ENCODE measurements around the gene GATA5. TPM values are rescaled to one million over a fixed set of nuclear protein-coding genes. Genes with fewer than 3 reads are reported as not detected.

The GATA5 gene
- total and polyA plus RNA-seq, 7 experiments from 2014 or later = not detected

- no peak overlapping the region for H3K4me3 ChIP-seq (ENCODE audit: low read length)
- no peaks in the 10 kb centered on the region for H3K9me3 ChIP-seq (ENCODE audit: control insufficient read depth in 2 of 3, low read length in 3 of 3)
- Mint-ChIP-seq H3K36me3 (no peaks in the 10 kb centered on the region), H3K27ac (no peak overlapping the region), H3K9me3 (peaks cover 0 to 2% (median 0%) of the 10 kb centered on the region in 11 donors), H3K4me1 (no peaks in the 10 kb centered on the region), H3K4me3 (no peak overlapping the region), H3K27me3 (peaks cover 0 to 16% (median 0%) of the 10 kb centered on the region in 5 donors)
- H3K4me1 ChIP-seq (ENCODE audit: control insufficient read depth in 2 of 2, insufficient read depth in 2 of 2, low read length in 2 of 2) = no peaks in the 10 kb centered on the region
- DNase-seq = no peak
- no peaks in the 10 kb centered on the region for H3K27me3 ChIP-seq (ENCODE audit: control insufficient read depth in 2 of 2, insufficient read depth in 2 of 2, low read length in 2 of 2)
- no peak overlapping the region for H3K27ac ChIP-seq (ENCODE audit: low read depth, low read length)
- CTCF ChIA-PET = no interaction called here
- ATAC-seq = no peak
- intact Hi-C loops (cut with micrococcal nuclease) = no loop called here
- POLR2A ChIA-PET = no interaction called here
- no peaks in the 10 kb centered on the region for H3K36me3 ChIP-seq (ENCODE audit: control insufficient read depth in 2 of 3, insufficient read depth in 3 of 3, low read length in 3 of 3)
Measured at GRCh38 chr20:62446888-62447869, 28.6 kb downstream of the GATA5 start.

GRCh38 chr20:62446481-62446880 is 29.3 kb downstream of the GATA5 start:
- POLR2A ChIA-PET = no interaction called here
- H3K27me3 Mint-ChIP-seq = peaks cover 0 to 16% (median 0%) of the 10 kb centered on the region in 5 donors
- H3K27ac ChIP-seq (ENCODE audit: low read depth, low read length) = no peak overlapping the region
- H3K9me3 ChIP-seq (ENCODE audit: control insufficient read depth in 2 of 3, low read length in 3 of 3) = no peaks in the 10 kb centered on the region
- H3K4me1 ChIP-seq (ENCODE audit: control insufficient read depth in 2 of 2, insufficient read depth in 2 of 2, low read length in 2 of 2) = no peaks in the 10 kb centered on the region
- no peaks in the 10 kb centered on the region for H3K27me3 ChIP-seq (ENCODE audit: control insufficient read depth in 2 of 2, insufficient read depth in 2 of 2, low read length in 2 of 2)
- CTCF ChIA-PET = no interaction called here
- no peak overlapping the region for H3K4me3 ChIP-seq (ENCODE audit: low read length)
- no peaks in the 10 kb centered on the region for H3K36me3 Mint-ChIP-seq
- H3K9me3 Mint-ChIP-seq = peaks cover 0 to 2% (median 0%) of the 10 kb centered on the region in 11 donors
- no peak overlapping the region for H3K4me3 Mint-ChIP-seq
- ATAC-seq (no peak), DNase-seq (no peak)
- no peak overlapping the region for H3K27ac Mint-ChIP-seq
- intact Hi-C loops (cut with micrococcal nuclease) = no loop called here
- H3K4me1 Mint-ChIP-seq = no peaks in the 10 kb centered on the region
- no peaks in the 10 kb centered on the region for H3K36me3 ChIP-seq (ENCODE audit: control insufficient read depth in 2 of 3, insufficient read depth in 3 of 3, low read length in 3 of 3)

- Histone ChIP-seq H3K36me3 (ENCODE audit: control insufficient read depth in 2 of 3, insufficient read depth in 3 of 3, low read length in 3 of 3) (no peaks in the 10 kb centered on the region), H3K27me3 (ENCODE audit: control insufficient read depth in 2 of 2, insufficient read depth in 2 of 2, low read length in 2 of 2) (no peaks in the 10 kb centered on the region), H3K4me3 (ENCODE audit: low read length) (no peak overlapping the region), H3K9me3 (ENCODE audit: control insufficient read depth in 2 of 3, low read length in 3 of 3) (no peaks in the 10 kb centered on the region), H3K27ac (ENCODE audit: low read depth, low read length) (no peak overlapping the region), H3K4me1 (ENCODE audit: control insufficient read depth in 2 of 2, insufficient read depth in 2 of 2, low read length in 2 of 2) (no peaks in the 10 kb centered on the region)
- Mint-ChIP-seq H3K4me3 (no peak overlapping the region), H3K9me3 (peaks cover 0 to 2% (median 0%) of the 10 kb centered on the region in 11 donors), H3K4me1 (no peaks in the 10 kb centered on the region), H3K27ac (no peak overlapping the region), H3K27me3 (peaks cover 0 to 16% (median 0%) of the 10 kb centered on the region in 5 donors), H3K36me3 (no peaks in the 10 kb centered on the region)
- ChIA-PET CTCF (no interaction called here), POLR2A (interaction anchor here (0.7 kb wide), 1 partner anchor 1746 kb away, joined by 4 read pairs; no protein-coding TSS in a partner anchor)
- DNase-seq (no peak), ATAC-seq (no peak)
- intact Hi-C loops (cut with micrococcal nuclease) = no loop called here
Measured at GRCh38 chr20:62445553-62446340, 30.0 kb downstream of the GATA5 start.

- ChIA-PET CTCF (no interaction called here), POLR2A (no interaction called here)
- Mint-ChIP-seq H3K27ac (no peak overlapping the region), H3K4me1 (no peaks in the 10 kb centered on the region), H3K36me3 (no peaks in the 10 kb centered on the region), H3K27me3 (peaks cover 0 to 11% (median 0%) of the 10 kb centered on the region in 5 donors), H3K4me3 (no peak overlapping the region), H3K9me3 (peaks cover 0 to 2% (median 0%) of the 10 kb centered on the region in 11 donors)
- no peak overlapping the region for H3K4me3 ChIP-seq (ENCODE audit: low read length)
- H3K27ac ChIP-seq (ENCODE audit: low read depth, low read length) = no peak overlapping the region
- H3K9me3 ChIP-seq (ENCODE audit: control insufficient read depth in 2 of 3, low read length in 3 of 3) = no peaks in the 10 kb centered on the region
- no peak for DNase-seq
- no peaks in the 10 kb centered on the region for H3K36me3 ChIP-seq (ENCODE audit: control insufficient read depth in 2 of 3, insufficient read depth in 3 of 3, low read length in 3 of 3)
- no peaks in the 10 kb centered on the region for H3K4me1 ChIP-seq (ENCODE audit: control insufficient read depth in 2 of 2, insufficient read depth in 2 of 2, low read length in 2 of 2)
- no peak for ATAC-seq
- intact Hi-C loops (cut with micrococcal nuclease) = no loop called here
- no peaks in the 10 kb centered on the region for H3K27me3 ChIP-seq (ENCODE audit: control insufficient read depth in 2 of 2, insufficient read depth in 2 of 2, low read length in 2 of 2)
Measured at GRCh38 chr20:62444286-62444685, 31.5 kb downstream of the GATA5 start.

GRCh38 chr20:62441987-62442539 is 33.7 kb downstream of the GATA5 start:
- POLR2A ChIA-PET = no interaction called here
- H3K27me3 ChIP-seq (ENCODE audit: control insufficient read depth in 2 of 2, insufficient read depth in 2 of 2, low read length in 2 of 2) = no peaks in the 10 kb centered on the region
- H3K9me3 ChIP-seq (ENCODE audit: control insufficient read depth in 2 of 3, low read length in 3 of 3) = no peaks in the 10 kb centered on the region
- CTCF ChIA-PET = no interaction called here
- Mint-ChIP-seq H3K36me3 (no peaks in the 10 kb centered on the region), H3K27me3 (peaks cover 0 to 26% (median 0%) of the 10 kb centered on the region in 5 donors), H3K9me3 (peaks cover 0 to 2% (median 0%) of the 10 kb centered on the region in 11 donors), H3K27ac (no peak overlapping the region), H3K4me3 (no peak overlapping the region), H3K4me1 (no peaks in the 10 kb centered on the region)
- no peak overlapping the region for H3K4me3 ChIP-seq (ENCODE audit: low read length)
- H3K27ac ChIP-seq (ENCODE audit: low read depth, low read length) = no peak overlapping the region
- no peaks in the 10 kb centered on the region for H3K4me1 ChIP-seq (ENCODE audit: control insufficient read depth in 2 of 2, insufficient read depth in 2 of 2, low read length in 2 of 2)
- intact Hi-C loops (cut with micrococcal nuclease) = no loop called here
- no peaks in the 10 kb centered on the region for H3K36me3 ChIP-seq (ENCODE audit: control insufficient read depth in 2 of 3, insufficient read depth in 3 of 3, low read length in 3 of 3)
- no peak for ATAC-seq
- DNase-seq = no peak

- Mint-ChIP-seq H3K27me3 (peaks cover 8 to 42% (median 9%) of the 10 kb centered on the region in 5 donors), H3K9me3 (peaks cover 0 to 2% (median 0%) of the 10 kb centered on the region in 11 donors), H3K36me3 (no peaks in the 10 kb centered on the region), H3K27ac (no peak overlapping the region), H3K4me3 (no peak overlapping the region), H3K4me1 (no peaks in the 10 kb centered on the region)
- intact Hi-C loops (cut with micrococcal nuclease) = no loop called here
- no peaks in the 10 kb centered on the region for H3K9me3 ChIP-seq (ENCODE audit: control insufficient read depth in 2 of 3, low read length in 3 of 3)
- ChIA-PET POLR2A (interaction anchor here (0.6 kb wide), 1 partner anchor 52 kb away, joined by 4 read pairs; no protein-coding TSS in a partner anchor), CTCF (no interaction called here)
- no peak overlapping the region for H3K27ac ChIP-seq (ENCODE audit: low read depth, low read length)
- H3K27me3 ChIP-seq (ENCODE audit: control insufficient read depth in 2 of 2, insufficient read depth in 2 of 2, low read length in 2 of 2) = no peaks in the 10 kb centered on the region
- no peaks in the 10 kb centered on the region for H3K36me3 ChIP-seq (ENCODE audit: control insufficient read depth in 2 of 3, insufficient read depth in 3 of 3, low read length in 3 of 3)
- no peaks in the 10 kb centered on the region for H3K4me1 ChIP-seq (ENCODE audit: control insufficient read depth in 2 of 2, insufficient read depth in 2 of 2, low read length in 2 of 2)
- ATAC-seq (no peak), DNase-seq (no peak)
- H3K4me3 ChIP-seq (ENCODE audit: low read length) = no peak overlapping the region
Measured at GRCh38 chr20:62439218-62439617, 36.6 kb downstream of the GATA5 start.
